GM12878 (cell line): ENCODE measurements around the gene AMBRA1.

ENCODE experiments used
- FOXK2 ChIP-seq: fragments of 450-650 bp; IDR thresholded peaks from 2 replicates; pipeline ENCODE4 v1.6.1; 2017; ENCODE audit warnings: mild to moderate bottlenecking, moderate library complexity
- TF ChIP-seq, protein P1 (sequence below), 3 experiments: IDR thresholded peaks in 2 of 3; conservative IDR thresholded peaks in 1 of 3; 2 replicates each; pipeline ENCODE4 v1.5.1; 2011; ENCODE audit warnings: low read depth in 3 of 3, low read length in 3 of 3, mild to moderate bottlenecking in 3 of 3, control low read depth in 2 of 3, moderate library complexity in 2 of 3, inconsistent platforms in 1 of 3, mixed read lengths in 1 of 3; ENCODE audit not compliant: control insufficient read depth in 2 of 3, insufficient read depth in 1 of 3; ENCODE audit errors: extremely low read depth in 1 of 3

GRCh38 chr11:46352063-46352841 lies 241.6 kb downstream of the AMBRA1 start:
- TF ChIP-seq, protein P1, sequence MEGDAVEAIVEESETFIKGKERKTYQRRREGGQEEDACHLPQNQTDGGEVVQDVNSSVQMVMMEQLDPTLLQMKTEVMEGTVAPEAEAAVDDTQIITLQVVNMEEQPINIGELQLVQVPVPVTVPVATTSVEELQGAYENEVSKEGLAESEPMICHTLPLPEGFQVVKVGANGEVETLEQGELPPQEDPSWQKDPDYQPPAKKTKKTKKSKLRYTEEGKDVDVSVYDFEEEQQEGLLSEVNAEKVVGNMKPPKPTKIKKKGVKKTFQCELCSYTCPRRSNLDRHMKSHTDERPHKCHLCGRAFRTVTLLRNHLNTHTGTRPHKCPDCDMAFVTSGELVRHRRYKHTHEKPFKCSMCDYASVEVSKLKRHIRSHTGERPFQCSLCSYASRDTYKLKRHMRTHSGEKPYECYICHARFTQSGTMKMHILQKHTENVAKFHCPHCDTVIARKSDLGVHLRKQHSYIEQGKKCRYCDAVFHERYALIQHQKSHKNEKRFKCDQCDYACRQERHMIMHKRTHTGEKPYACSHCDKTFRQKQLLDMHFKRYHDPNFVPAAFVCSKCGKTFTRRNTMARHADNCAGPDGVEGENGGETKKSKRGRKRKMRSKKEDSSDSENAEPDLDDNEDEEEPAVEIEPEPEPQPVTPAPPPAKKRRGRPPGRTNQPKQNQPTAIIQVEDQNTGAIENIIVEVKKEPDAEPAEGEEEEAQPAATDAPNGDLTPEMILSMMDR (IDR thresholded peaks at IDR 0.05 in 2 of 3, conservative IDR thresholded peaks at IDR 0.05 in 1 of 3; ENCODE audit: control insufficient read depth in 2 of 3, extremely low read depth in 1 of 3, insufficient read depth in 1 of 3, low read depth in 3 of 3, low read length in 3 of 3) = peak; percentile 86 to 97 (median 87)
- no peak for TF ChIP-seq FOXK2
